Bronchial epithelial cell (primary cell): ENCODE results near the gene SYPL2. TPM values are rescaled to one million over a fixed set of nuclear protein-coding genes. Genes with fewer than 3 reads are reported as not detected.

Experiments
- DNase-seq: peaks from one replicate; pipeline ENCODE4 v3.0.0-alpha.2; 2010; ENCODE audit warnings: low read depth
- FAIRE-seq: peaks from 2 replicates; lab custom pipeline; 2011; peaks lifted over from hg19 to GRCh38; lab: Jason Lieb, UNC
- H3K27me3 ChIP-seq: 2 replicates; pipeline ENCODE4 v1.5.1; 2011; ENCODE audit warnings: low read length; ENCODE audit not compliant: control insufficient read depth, insufficient read depth
- H3K36me3 ChIP-seq: 2 replicates; pipeline ENCODE4 v1.5.1; 2011; ENCODE audit warnings: low read length; ENCODE audit not compliant: control insufficient read depth, insufficient read depth
- H3K4me3 ChIP-seq: 2 replicates; pipeline ENCODE4 v1.5.1; 2011; ENCODE audit warnings: mild to moderate bottlenecking, low read depth, low read length, control low read depth
- total RNA-seq: library from RNA; depleted of rRNA; stranded (reverse); fragments of >200 nt; gene quantifications from 2 replicates; pipeline ENCODE4 v1.2.1, GENCODE V29; 2014
- TF ChIP-seq, protein P1 (sequence below): IDR thresholded peaks from 2 replicates; pipeline ENCODE4 v1.5.1; 2011; ENCODE audit warnings: mild to moderate bottlenecking, moderate library complexity, low read length, control low read depth, inconsistent platforms; ENCODE audit not compliant: insufficient read depth, severe bottlenecking

Gene SYPL2
- total RNA-seq, result not detected in 2 replicates

DNA sequence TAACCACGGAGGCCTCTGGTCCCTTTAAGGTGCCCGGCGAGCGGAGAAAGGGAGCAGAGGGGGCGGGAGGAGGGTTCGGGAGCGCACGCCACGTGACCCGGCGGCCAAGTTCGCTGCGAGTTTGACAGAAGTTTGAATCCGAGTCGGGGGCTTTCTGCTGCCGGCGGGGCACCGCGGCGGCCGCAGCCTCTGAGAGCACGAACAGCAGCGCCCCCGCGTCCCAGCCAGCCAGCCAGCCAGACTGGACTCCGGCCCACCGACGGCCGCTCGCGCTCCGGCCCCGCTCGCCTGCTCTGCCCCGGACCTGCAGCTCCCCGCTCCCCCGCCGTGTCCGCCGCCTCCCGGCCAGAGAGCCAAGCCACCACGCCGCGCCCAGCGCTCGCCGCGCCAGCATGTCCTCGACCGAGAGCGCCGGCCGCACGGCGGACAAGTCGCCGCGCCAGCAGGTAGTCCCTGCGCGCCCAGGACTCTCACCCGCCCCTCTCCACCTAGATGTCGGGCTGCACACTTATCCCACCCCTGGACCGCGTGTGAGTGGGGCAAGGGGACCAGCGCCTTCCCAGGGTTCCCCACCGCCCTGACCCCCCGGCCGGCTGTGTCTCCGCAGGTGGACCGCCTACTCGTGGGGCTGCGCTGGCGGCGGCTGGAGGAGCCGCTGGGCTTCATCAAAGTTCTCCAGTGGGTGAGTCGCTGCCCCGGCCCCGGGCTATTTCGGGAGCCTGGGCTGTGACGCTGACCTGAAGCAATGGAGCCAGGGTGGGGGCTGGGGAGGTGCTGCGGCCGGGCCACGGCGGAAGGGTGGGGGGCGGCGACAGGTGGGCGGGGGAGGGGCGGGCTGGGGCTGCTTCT, at the start of gene SYPL2:
Gene SYPL2, plus strand, starts transcription at position 95 of the 849 bp plus-strand sequence. Its CDS starts 298 bp downstream, at position 393.
- Histone ChIP-seq H3K4me3 (peak within 1 kb of the TSS; percentile 29), H3K36me3 (no peaks in the 10 kb centered on the region), H3K27me3 (peaks cover 37% of the 10 kb centered on the region)
- no peak for DNase-seq
- FAIRE-seq, result no peak
- TF ChIP-seq, protein P1, sequence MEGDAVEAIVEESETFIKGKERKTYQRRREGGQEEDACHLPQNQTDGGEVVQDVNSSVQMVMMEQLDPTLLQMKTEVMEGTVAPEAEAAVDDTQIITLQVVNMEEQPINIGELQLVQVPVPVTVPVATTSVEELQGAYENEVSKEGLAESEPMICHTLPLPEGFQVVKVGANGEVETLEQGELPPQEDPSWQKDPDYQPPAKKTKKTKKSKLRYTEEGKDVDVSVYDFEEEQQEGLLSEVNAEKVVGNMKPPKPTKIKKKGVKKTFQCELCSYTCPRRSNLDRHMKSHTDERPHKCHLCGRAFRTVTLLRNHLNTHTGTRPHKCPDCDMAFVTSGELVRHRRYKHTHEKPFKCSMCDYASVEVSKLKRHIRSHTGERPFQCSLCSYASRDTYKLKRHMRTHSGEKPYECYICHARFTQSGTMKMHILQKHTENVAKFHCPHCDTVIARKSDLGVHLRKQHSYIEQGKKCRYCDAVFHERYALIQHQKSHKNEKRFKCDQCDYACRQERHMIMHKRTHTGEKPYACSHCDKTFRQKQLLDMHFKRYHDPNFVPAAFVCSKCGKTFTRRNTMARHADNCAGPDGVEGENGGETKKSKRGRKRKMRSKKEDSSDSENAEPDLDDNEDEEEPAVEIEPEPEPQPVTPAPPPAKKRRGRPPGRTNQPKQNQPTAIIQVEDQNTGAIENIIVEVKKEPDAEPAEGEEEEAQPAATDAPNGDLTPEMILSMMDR, result no peak

DNA sequence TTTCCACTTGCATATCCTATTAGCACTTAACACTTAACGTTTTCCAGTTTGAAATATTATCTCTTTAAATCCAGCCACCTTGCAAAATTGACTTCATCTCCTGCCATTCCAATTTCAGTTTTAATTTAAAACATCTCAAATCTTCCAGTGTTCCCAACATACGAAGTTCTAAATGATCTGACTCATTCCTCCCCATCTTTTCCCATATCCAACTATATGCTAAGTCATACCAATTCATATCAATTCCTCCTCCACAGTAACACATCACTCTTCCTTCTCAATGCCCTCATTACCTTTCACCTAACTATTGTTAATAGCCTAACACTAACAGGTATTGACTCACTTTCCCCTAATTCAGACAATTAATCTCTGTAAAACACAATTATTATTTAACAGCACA, 42.8 kb upstream of the SYPL2 start:
- TF ChIP-seq, protein P1, result no peak
- no peak for FAIRE-seq
- no peak for DNase-seq

DNA sequence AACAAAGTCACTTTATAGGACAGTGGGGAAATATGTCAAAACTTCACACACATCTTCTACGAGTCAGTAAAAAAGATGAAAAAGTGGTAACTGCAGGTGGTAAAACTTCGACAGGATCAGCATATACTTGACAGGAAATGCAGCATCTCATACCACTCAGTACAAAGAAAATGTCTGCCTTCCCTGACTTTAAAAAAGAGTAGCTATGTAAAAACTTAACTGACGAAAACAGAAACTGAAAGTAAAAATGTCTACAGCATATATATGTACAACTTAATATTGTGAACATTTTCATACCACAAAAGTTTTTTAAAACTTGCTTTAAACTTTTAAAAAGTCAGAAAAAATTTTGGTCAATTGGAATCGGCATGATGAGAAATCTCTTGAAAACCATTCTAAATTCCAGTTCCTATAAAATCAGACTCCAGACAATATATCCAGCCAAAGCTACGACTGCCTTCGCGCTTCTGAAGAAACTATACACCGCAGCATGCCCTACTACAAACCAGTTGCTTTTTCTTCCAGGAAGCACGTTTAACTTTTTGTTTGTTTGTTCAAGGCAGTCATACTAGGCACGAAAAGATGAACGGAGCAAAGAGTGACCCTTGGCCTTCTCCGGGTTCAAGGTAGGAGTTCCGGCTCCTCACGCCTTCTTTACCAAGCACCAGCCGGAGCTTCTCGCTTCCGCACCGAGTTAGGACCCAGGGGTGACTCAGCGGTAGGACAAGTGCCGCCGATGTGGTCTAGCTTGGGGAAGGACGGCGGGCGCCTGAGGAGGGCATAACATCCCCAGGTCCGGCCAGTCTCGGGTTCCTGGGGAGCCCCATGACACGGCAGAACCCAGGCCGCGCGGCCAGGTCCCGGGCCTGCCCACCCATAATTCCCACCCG, 40.7 kb upstream of the SYPL2 start:
- peaks cover 4% of the 10 kb centered on the region for H3K36me3 ChIP-seq
- TF ChIP-seq, protein P1, result no peak
- DNase-seq (peak; percentile 67), FAIRE-seq (no peak)
- H3K4me3 ChIP-seq, result peak overlapping the region; percentile 96
- H3K27me3 ChIP-seq, result no peaks in the 10 kb centered on the region

More for the DNA sequence above, 42.8 kb upstream of the SYPL2 start:
- peaks cover 7% of the 10 kb centered on the region for H3K36me3 ChIP-seq
- H3K27me3 ChIP-seq, result no peaks in the 10 kb centered on the region
- no peak overlapping the region for H3K4me3 ChIP-seq

DNA sequence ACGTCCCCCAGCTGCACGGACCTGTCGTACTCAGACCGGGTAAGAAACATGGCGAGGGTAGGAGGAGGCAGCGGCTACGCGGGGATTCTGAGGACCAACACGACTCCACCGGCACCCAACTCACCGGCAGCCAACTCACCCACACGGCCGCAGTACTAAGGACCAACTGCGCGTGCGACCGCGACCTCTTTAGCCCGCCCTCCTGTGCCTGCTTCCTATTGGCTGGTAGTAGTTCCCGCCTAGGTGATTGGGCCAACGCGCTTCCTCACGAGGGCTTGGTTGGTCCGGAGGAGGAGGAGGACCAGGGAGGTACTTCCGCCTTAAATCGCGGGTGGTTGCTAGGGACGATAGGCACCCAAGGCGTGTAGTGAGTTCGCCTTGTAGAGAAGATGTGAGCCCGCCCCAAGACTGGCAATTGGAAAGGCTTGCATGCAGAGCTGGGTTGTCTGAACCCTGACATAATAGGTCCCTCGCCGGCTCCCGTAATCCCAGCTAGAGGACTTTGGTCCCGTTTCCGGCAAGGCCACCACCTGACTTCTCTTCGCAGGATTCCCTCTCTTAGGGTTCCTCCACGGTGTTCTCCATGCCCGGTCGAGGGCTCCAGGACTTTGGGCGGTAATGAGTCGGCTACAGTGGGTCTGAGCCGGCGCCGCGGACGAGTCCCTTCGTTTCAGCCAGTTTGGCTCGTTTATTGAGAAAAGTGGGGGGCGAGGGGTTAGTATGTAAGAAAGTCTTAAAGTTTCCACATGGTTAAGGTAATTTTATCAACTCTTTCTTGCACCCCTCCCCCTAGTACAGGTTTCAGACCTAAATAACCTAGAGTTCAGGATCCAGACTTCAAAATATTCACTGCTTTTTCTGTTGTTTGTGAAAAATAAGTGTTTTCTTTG, 39.8 kb upstream of the SYPL2 start, which contains the start of gene PSMA5:
Gene PSMA5, minus strand, starts transcription at position 168 of the 890 bp plus-strand sequence. Its CDS starts 118 bp downstream, at position 50.
- H3K4me3 ChIP-seq, result peak within 1 kb of the TSS; percentile 96
- FAIRE-seq (peak; percentile 92), DNase-seq (peak; percentile 100)
- no peaks in the 10 kb centered on the region for H3K27me3 ChIP-seq
- TF ChIP-seq, protein P1, result no peak
- no peaks in the 10 kb centered on the region for H3K36me3 ChIP-seq

DNA sequence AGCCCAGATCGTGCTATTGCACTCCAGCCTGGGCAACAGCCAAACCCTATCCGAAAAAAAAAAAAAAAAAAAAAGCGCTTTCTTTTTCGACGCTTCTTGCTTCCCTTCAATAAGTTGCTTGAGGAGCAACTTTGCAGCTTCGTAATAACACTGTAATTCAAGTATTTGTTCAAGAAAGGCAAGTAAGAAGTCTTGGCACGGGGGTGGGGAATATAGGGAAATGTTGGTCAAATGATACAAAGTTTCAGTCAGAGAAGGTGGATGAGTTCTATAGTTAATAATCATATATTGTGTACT, 39.2 kb upstream of the SYPL2 start:
- H3K36me3 ChIP-seq, result no peaks in the 10 kb centered on the region
- FAIRE-seq (no peak), DNase-seq (peak; percentile 6)
- H3K27me3 ChIP-seq, result no peaks in the 10 kb centered on the region
- TF ChIP-seq, protein P1, result no peak
- H3K4me3 ChIP-seq, result peak overlapping the region; percentile 96
